MM.1S (cell line): ENCODE data around the gene RFXAP.

Experiments
- DNase-seq: peaks from one replicate; pipeline ENCODE4 v3.0.0-alpha.2; 2015
- H2AFZ ChIP-seq: fragments of 300-600 bp; sonication (generic); 2 replicates; pipeline ENCODE4 v1.6.0; 2016; ENCODE audit warnings: antibody characterized with exemption, low read length
- H3F3A ChIP-seq: fragments of 300-600 bp; sonication (generic); 2 replicates; pipeline ENCODE4 v1.6.1; 2016; ENCODE audit warnings: mild to moderate bottlenecking, antibody characterized with exemption, low read length, moderate library complexity, mixed read lengths; ENCODE audit not compliant: insufficient read depth
- H3K27ac ChIP-seq: fragments of 300-600 bp; sonication (generic); 2 replicates; pipeline ENCODE4 v1.5.1; 2016; ENCODE audit warnings: mild to moderate bottlenecking, low read length
- H3K27me3 ChIP-seq: fragments of 300-600 bp; sonication (generic); replicated peaks from 2 replicates; pipeline ENCODE4 v1.6.0; 2016; ENCODE audit warnings: low read length; ENCODE audit not compliant: insufficient read depth
- H3K36me3 ChIP-seq: fragments of 300-600 bp; sonication (generic); replicated peaks from 2 replicates; pipeline ENCODE4 v1.6.1; 2016; ENCODE audit warnings: mild to moderate bottlenecking, low read length, mixed read lengths; ENCODE audit not compliant: insufficient read depth
- H3K4me1 ChIP-seq: fragments of 300-600 bp; sonication (generic); 2 replicates; pipeline ENCODE4 v1.6.1; 2016; ENCODE audit warnings: low read length, mixed read lengths
- H3K4me2 ChIP-seq: fragments of 300-600 bp; sonication (generic); 2 replicates; pipeline ENCODE4 v1.6.0; 2016; ENCODE audit warnings: low read depth, low read length
- H3K4me3 ChIP-seq: fragments of 300-600 bp; sonication (generic); 2 replicates; pipeline ENCODE4 v1.5.1; 2016; ENCODE audit warnings: low read length, mixed read lengths
- H3K79me2 ChIP-seq: fragments of 300-600 bp; sonication (generic); 2 replicates; pipeline ENCODE4 v1.6.1; 2016; ENCODE audit warnings: mixed run types, low read length, mixed read lengths
- H3K9ac ChIP-seq: fragments of 300-600 bp; sonication (generic); 2 replicates; pipeline ENCODE4 v1.6.1; 2016; ENCODE audit warnings: low read length, mixed read lengths
- H3K9me2 ChIP-seq: fragments of 300-600 bp; sonication (generic); replicated peaks from 2 replicates; pipeline ENCODE4 v1.6.1; 2016; ENCODE audit warnings: mild to moderate bottlenecking, low read length, mixed read lengths; ENCODE audit not compliant: insufficient read depth
- H3K9me3 ChIP-seq: fragments of 300-600 bp; sonication (generic); replicated peaks from 2 replicates; pipeline ENCODE4 v1.6.1; 2016; ENCODE audit warnings: mild to moderate bottlenecking, low read length, mixed read lengths; ENCODE audit not compliant: insufficient read depth
- H4K20me1 ChIP-seq: fragments of 300-600 bp; sonication (generic); 2 replicates; pipeline ENCODE4 v1.6.1; 2016; ENCODE audit warnings: mild to moderate bottlenecking, low read length, moderate library complexity, mixed read lengths; ENCODE audit not compliant: insufficient read depth
- EZH2 ChIP-seq: fragments of 300-600 bp; sonication (generic); optimal IDR thresholded peaks from 2 replicates; pipeline ENCODE3; 2017; ENCODE audit warnings: low read depth, mild to moderate bottlenecking, antibody characterized with exemption, low read length, mixed read lengths
- EZH2phosphoT487 ChIP-seq: fragments of 300-600 bp; sonication (generic); IDR thresholded peaks from 2 replicates; pipeline ENCODE4 v1.6.1; 2018; ENCODE audit warnings: antibody characterized with exemption, low read length
- TF ChIP-seq, protein P1 (sequence below): fragments of 300-600 bp; sonication (generic); IDR thresholded peaks from 2 replicates; pipeline ENCODE4 v1.5.1; 2016; ENCODE audit warnings: antibody characterized with exemption, low read length, mixed read lengths

The RFXAP gene

DNA sequence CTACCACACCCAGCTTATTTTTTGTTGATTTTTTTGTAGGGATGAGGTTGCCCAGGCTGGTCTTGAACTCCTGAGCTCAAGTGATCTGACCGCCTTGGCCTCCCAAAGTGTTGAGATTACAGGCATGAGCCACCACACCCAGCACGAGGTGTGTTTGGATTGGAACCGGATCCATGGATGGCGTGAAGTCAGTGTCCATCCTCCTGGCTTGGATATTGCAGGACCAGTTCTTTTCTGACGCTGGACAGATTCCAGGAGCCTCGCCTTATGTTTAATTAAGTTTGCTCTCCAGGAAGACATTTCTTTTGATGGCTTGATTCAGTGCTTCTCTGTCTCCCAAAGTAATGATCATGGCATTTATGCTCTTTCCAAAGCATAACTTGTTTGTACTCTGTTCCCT, 14.4 kb upstream of the RFXAP start:
- TF ChIP-seq EZH2phosphoT487 = no peak
- TF ChIP-seq, protein P1, sequence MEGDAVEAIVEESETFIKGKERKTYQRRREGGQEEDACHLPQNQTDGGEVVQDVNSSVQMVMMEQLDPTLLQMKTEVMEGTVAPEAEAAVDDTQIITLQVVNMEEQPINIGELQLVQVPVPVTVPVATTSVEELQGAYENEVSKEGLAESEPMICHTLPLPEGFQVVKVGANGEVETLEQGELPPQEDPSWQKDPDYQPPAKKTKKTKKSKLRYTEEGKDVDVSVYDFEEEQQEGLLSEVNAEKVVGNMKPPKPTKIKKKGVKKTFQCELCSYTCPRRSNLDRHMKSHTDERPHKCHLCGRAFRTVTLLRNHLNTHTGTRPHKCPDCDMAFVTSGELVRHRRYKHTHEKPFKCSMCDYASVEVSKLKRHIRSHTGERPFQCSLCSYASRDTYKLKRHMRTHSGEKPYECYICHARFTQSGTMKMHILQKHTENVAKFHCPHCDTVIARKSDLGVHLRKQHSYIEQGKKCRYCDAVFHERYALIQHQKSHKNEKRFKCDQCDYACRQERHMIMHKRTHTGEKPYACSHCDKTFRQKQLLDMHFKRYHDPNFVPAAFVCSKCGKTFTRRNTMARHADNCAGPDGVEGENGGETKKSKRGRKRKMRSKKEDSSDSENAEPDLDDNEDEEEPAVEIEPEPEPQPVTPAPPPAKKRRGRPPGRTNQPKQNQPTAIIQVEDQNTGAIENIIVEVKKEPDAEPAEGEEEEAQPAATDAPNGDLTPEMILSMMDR = no peak
- no peak for TF ChIP-seq EZH2
- no peak for DNase-seq
- no peak overlapping the region for H2AFZ ChIP-seq

DNA sequence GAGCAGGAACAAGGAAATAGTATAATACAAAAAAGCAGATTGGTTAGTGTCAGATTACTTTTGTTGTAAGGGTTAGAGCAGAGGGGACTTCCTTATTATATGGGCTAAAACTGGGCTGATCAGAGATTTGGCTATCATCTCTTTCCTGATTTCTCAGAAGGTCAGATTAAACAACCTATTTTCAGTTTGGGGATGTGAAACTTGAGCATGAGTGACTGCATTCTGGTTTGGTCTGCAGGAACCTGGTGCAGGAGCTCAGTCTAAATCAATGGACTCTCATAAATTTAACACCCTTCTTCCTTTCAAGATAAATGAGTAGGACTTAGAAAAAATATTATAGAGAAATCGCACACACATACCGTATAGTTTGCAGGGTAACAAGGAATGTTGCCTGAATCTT, 12.9 kb upstream of the RFXAP start:
- Histone ChIP-seq H3F3A (no peaks in the 10 kb centered on the region), H4K20me1 (no peaks in the 10 kb centered on the region), H3K9ac (no peak overlapping the region), H3K4me3 (no peak overlapping the region), H3K4me1 (no peaks in the 10 kb centered on the region), H3K9me3 (no peaks in the 10 kb centered on the region), H2AFZ (no peak overlapping the region), H3K27ac (no peak overlapping the region), H3K36me3 (no peaks in the 10 kb centered on the region), H3K9me2 (no peaks in the 10 kb centered on the region), H3K79me2 (no peaks in the 10 kb centered on the region), H3K27me3 (no peaks in the 10 kb centered on the region), H3K4me2 (no peak overlapping the region)
- TF ChIP-seq EZH2phosphoT487 = no peak
- TF ChIP-seq, protein P1 = no peak
- no peak for TF ChIP-seq EZH2
- DNase-seq = no peak

More for the DNA sequence above, 14.4 kb upstream of the RFXAP start:
- H3K79me2 ChIP-seq = no peaks in the 10 kb centered on the region
- no peaks in the 10 kb centered on the region for H3K36me3 ChIP-seq
- H3K4me3 ChIP-seq = no peak overlapping the region
- no peak overlapping the region for H3K27ac ChIP-seq
- no peak overlapping the region for H3K4me2 ChIP-seq
- no peaks in the 10 kb centered on the region for H3K9me3 ChIP-seq
- H3K27me3 ChIP-seq = no peaks in the 10 kb centered on the region
- H3K9ac ChIP-seq = no peak overlapping the region
- H3F3A ChIP-seq = no peaks in the 10 kb centered on the region
- H3K9me2 ChIP-seq = no peaks in the 10 kb centered on the region
- H4K20me1 ChIP-seq = no peaks in the 10 kb centered on the region
- H3K4me1 ChIP-seq = no peaks in the 10 kb centered on the region

DNA sequence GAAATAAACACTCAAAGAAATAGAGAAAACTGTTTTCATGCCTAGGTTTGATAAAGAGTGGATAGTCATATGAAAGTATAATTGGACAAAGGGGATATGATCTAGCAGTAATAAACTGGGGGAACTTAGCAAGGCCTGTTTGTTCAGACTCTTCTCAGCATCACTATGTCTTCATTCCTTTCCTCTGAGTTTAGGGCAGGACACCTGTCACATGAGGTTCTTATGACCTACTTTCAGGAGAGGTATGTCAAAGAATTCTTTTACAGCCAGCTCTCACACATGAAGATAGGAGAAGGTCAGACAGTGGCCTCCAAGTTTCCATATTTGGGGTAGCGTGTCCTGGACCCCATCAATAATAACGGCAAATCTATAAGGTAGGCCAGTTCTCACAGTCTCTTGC, 11.4 kb upstream of the RFXAP start:
- no peak for DNase-seq
- H3K9ac ChIP-seq = no peak overlapping the region
- H2AFZ ChIP-seq = no peak overlapping the region
- H3K4me2 ChIP-seq = no peak overlapping the region
- H3K36me3 ChIP-seq = no peaks in the 10 kb centered on the region
- no peaks in the 10 kb centered on the region for H3K27me3 ChIP-seq
- H3K4me1 ChIP-seq = no peaks in the 10 kb centered on the region
- H3K79me2 ChIP-seq = no peaks in the 10 kb centered on the region
- no peaks in the 10 kb centered on the region for H3F3A ChIP-seq
- H3K27ac ChIP-seq = no peak overlapping the region
- TF ChIP-seq, protein P1 = no peak
- TF ChIP-seq EZH2 = no peak
- TF ChIP-seq EZH2phosphoT487 = no peak
- no peaks in the 10 kb centered on the region for H4K20me1 ChIP-seq
- H3K9me2 ChIP-seq = no peaks in the 10 kb centered on the region
- H3K9me3 ChIP-seq = no peaks in the 10 kb centered on the region
- no peak overlapping the region for H3K4me3 ChIP-seq

DNA sequence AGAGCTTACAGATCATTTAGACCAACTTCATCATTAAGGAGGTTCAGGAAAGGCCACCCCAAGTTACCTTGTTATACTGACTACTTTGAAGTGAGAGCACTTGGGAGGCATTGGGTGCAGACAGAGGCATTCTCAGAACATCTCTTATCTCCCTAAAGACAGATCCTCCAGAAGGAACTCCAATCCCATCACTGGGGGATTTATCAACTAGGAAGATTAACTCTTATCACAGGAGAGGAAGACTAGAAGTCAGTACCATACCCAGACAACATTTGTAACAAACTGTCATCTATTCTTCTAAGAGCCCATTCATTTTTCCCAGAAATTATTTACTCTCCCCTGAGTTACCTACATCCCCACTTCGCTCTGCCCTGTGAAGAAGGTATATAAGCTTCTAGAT, 5.8 kb upstream of the RFXAP start:
- no peak overlapping the region for H3K9ac ChIP-seq
- H3K4me2 ChIP-seq = no peak overlapping the region
- no peak for TF ChIP-seq EZH2phosphoT487
- no peak for TF ChIP-seq EZH2
- TF ChIP-seq, protein P1 = no peak
- no peak overlapping the region for H3K27ac ChIP-seq
- H2AFZ ChIP-seq = no peak overlapping the region
- no peaks in the 10 kb centered on the region for H3K79me2 ChIP-seq
- no peaks in the 10 kb centered on the region for H3K4me1 ChIP-seq
- H3K27me3 ChIP-seq = no peaks in the 10 kb centered on the region
- H3F3A ChIP-seq = no peaks in the 10 kb centered on the region
- no peak overlapping the region for H3K4me3 ChIP-seq
- no peaks in the 10 kb centered on the region for H4K20me1 ChIP-seq
- H3K36me3 ChIP-seq = no peaks in the 10 kb centered on the region
- no peak for DNase-seq
- H3K9me3 ChIP-seq = no peaks in the 10 kb centered on the region
- no peaks in the 10 kb centered on the region for H3K9me2 ChIP-seq
